NB4 (cell line): ENCODE data around the gene ZNF331.

ENCODE experiments used
- CTCF ChIP-seq: IDR thresholded peaks from one replicate; pipeline ENCODE4 v1.5.1; 2012; ENCODE audit warnings: low read depth, low read length
- MAX ChIP-seq: IDR thresholded peaks from 2 replicates; pipeline ENCODE4 v1.6.1; 2011; ENCODE audit warnings: low read depth, low read length
- MYC ChIP-seq: IDR thresholded peaks from 2 replicates; pipeline ENCODE4 v1.6.1; 2011; ENCODE audit warnings: low read depth, low read length
- POLR2A ChIP-seq: IDR thresholded peaks from 2 replicates; pipeline ENCODE4 v1.6.1; 2011; ENCODE audit warnings: mild to moderate bottlenecking; ENCODE audit not compliant: insufficient read length; ENCODE audit errors: extremely low read depth

DNA sequence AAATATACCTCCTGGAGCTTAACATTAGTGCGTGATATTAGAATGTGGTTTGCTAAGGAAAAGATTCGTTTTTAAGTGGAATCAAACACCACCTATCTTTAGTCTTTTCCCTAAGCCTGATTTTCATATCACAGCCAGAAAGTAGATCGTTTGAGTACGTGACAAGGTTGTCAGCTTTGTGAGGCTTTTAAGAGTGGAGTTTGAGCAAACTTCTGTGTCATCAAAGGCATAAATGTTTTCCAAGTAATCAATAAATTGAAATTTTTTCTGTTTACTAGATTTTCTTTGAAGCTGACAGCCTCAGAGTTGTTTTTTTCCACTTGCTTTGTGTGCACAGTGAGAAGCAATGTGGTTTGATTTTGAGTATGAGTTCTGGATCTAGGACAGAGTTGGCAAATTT lies 6.5 kb upstream of the ZNF331 start:
- TF ChIP-seq CTCF = no peak
- no peak for TF ChIP-seq POLR2A
- TF ChIP-seq MYC = no peak
- no peak for TF ChIP-seq MAX
